ENCODE data around the gene ZMYND8. TPM values are rescaled to one million over a fixed set of nuclear protein-coding genes. Genes with fewer than 3 reads are reported as not detected.
A peak's percentile ranks its signal among the peaks of the same experiment; 100 is the strongest.

Gene ZMYND8
- total and polyA plus RNA-seq, 10 of the 15 experiments (the other 5 are each of a cell fraction or from before 2014, with no cell fraction given) = 12.9 to 54.8 (median 23.1) TPM

DNA sequence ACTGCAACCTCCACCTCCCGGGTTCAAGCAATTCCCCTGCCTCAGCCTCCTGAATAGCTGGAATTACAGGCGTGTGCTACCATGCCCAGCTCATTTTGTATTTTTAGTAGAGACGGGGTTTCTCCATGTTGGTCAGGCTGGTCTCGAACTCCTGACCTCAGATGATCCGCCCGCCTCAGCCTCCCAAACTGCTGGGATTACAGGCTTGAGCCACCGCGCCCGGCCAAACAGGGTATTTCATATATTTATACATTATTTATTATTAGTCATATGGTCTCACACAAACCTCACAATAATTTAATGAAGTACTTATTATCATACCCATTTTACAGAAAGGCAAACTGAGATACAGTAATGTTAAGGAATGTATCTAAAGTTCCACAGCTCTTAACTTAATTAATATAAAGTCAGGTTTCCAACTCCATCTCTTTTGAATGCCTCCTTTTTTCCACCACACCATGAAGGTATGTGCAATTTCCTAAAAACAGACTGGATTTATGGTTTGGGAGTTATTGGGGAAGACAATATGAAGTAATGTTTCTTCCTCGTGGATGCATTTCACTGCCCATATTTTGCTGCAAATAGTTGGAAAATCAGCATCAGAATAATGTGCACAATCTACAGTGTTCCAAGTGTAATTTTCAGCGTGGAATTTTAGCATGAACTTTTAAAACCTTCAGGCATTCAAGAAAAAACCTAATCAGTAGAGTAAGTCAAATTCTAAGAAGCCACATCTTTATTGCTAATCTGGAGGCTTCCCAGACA is 65.7 kb downstream of the ZMYND8 start:
- CTCF ChIA-PET = interaction anchor here (0.6 to 2.1 kb wide), 4 partner anchors 11 to 93 kb away, joined by 3 to 11 read pairs (median 4); no protein-coding TSS in a partner anchor
- Histone ChIP-seq H3K27me3 (replicated peaks in 1 of 2; ENCODE audit: control insufficient read depth in 2 of 2, insufficient read depth in 2 of 2, low read length in 1 of 2) (no peaks in the 10 kb centered on the region), H3K9me3 (replicated peaks; ENCODE audit: control insufficient read depth, insufficient read depth, low read length) (no peaks in the 10 kb centered on the region), H3K4me2 (ENCODE audit: control insufficient read depth, insufficient read depth) (no peak overlapping the region), H3K9ac (ENCODE audit: control insufficient read depth, insufficient read depth, low read length) (no peak overlapping the region), H3K4me3 (no peak overlapping the region), H4K20me1 (ENCODE audit: control insufficient read depth, insufficient read depth) (no peaks in the 10 kb centered on the region), H3K27ac (ENCODE audit: control insufficient read depth, insufficient read depth) (no peak overlapping the region), H2AFZ (ENCODE audit: control insufficient read depth, low read depth, low read length) (no peak overlapping the region), H3K36me3 (ENCODE audit: control insufficient read depth in 2 of 2, insufficient read depth in 2 of 2, low read length in 1 of 2) (peaks cover 20 to 60% of the 10 kb centered on the region in 2 experiments), H3K4me1 (ENCODE audit: control insufficient read depth, insufficient read depth, low read length) (no peaks in the 10 kb centered on the region), H3K79me2 (ENCODE audit: control insufficient read depth, insufficient read depth, low read length) (no peaks in the 10 kb centered on the region)
- no peak for ATAC-seq
- BruUV-seq (replicated peaks) = no TSS peak
- RAD21 ChIA-PET (ENCODE audit: unreplicated experiment) = interaction anchor here (0.7 to 0.9 kb wide), 2 partner anchors 93 to 879 kb away, joined by 3 to 4 read pairs; no protein-coding TSS in a partner anchor
- SMC1A ChIA-PET (ENCODE audit: uncharacterized antibody, unreplicated experiment) = interaction anchor here (1.0 to 3.0 kb wide), 2 partner anchors 16 to 44 kb away, joined by 4 to 14 read pairs; no protein-coding TSS in a partner anchor
- DNase-seq (ENCODE audit: low read depth, low spot score) = no peak
- in situ Hi-C loops (cut with MboI) (no loop called here), intact Hi-C loops (cut with micrococcal nuclease; ENCODE audit: unreplicated experiment) (no loop called here)
- POLR2A ChIA-PET = no interaction called here
- FAIRE-seq = no peak
- 92% methylated on average over 10 of the region's 11 CpGs for WGBS (ENCODE audit: insufficient coverage, insufficient replicate concordance, low lambda C conversion rate, missing lambda C conversion rate)
- TF ChIP-seq SPI1 (IDR thresholded peaks at IDR 0.05; ENCODE audit: borderline replicate concordance, insufficient read depth, low read depth, low read length) (no peak), RAD21 (IDR thresholded peaks at IDR 0.05; ENCODE audit: insufficient read depth, low read depth, low read length) (no peak), NFXL1 (IDR thresholded peaks at IDR 0.05; ENCODE audit: borderline replicate concordance) (0 out of 2 replicates have a peak, but pooled peaks have one; percentile 0), NFYB (IDR thresholded peaks at IDR 0.05; ENCODE audit: insufficient read depth, low read depth, low read length) (no peak), EZH2 (IDR thresholded peaks at IDR 0.05; ENCODE audit: borderline replicate concordance, control insufficient read depth, low read depth, low read length) (no peak), ETV6 (conservative IDR thresholded peaks at IDR 0.05 in 1 of 2, IDR thresholded peaks at IDR 0.05 in 1 of 2; ENCODE audit: borderline replicate concordance in 1 of 2, low read depth in 1 of 2) (peak in 1 of 2 experiments; percentile 73; a peak in 1 of 4 replicates)
- TF ChIP-seq, protein P1, sequence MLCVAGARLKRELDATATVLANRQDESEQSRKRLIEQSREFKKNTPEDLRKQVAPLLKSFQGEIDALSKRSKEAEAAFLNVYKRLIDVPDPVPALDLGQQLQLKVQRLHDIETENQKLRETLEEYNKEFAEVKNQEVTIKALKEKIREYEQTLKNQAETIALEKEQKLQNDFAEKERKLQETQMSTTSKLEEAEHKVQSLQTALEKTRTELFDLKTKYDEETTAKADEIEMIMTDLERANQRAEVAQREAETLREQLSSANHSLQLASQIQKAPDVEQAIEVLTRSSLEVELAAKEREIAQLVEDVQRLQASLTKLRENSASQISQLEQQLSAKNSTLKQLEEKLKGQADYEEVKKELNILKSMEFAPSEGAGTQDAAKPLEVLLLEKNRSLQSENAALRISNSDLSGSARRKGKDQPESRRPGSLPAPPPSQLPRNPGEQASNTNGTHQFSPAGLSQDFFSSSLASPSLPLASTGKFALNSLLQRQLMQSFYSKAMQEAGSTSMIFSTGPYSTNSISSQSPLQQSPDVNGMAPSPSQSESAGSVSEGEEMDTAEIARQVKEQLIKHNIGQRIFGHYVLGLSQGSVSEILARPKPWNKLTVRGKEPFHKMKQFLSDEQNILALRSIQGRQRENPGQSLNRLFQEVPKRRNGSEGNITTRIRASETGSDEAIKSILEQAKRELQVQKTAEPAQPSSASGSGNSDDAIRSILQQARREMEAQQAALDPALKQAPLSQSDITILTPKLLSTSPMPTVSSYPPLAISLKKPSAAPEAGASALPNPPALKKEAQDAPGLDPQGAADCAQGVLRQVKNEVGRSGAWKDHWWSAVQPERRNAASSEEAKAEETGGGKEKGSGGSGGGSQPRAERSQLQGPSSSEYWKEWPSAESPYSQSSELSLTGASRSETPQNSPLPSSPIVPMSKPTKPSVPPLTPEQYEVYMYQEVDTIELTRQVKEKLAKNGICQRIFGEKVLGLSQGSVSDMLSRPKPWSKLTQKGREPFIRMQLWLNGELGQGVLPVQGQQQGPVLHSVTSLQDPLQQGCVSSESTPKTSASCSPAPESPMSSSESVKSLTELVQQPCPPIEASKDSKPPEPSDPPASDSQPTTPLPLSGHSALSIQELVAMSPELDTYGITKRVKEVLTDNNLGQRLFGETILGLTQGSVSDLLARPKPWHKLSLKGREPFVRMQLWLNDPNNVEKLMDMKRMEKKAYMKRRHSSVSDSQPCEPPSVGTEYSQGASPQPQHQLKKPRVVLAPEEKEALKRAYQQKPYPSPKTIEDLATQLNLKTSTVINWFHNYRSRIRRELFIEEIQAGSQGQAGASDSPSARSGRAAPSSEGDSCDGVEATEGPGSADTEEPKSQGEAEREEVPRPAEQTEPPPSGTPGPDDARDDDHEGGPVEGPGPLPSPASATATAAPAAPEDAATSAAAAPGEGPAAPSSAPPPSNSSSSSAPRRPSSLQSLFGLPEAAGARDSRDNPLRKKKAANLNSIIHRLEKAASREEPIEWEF (IDR thresholded peaks at IDR 0.05; ENCODE audit: insufficient replicate concordance, low read depth, low read length) = no peak

Data from GM12878 (cell line).